Smooth muscle cell (in vitro differentiated cells): ENCODE data around the gene MRPS27. TPM values are rescaled to one million over a fixed set of nuclear protein-coding genes. Genes with fewer than 3 reads are reported as not detected.

Experiments
- DNase-seq: peaks from one replicate; lab custom pipeline; 2025; ENCODE audit not compliant: unreplicated experiment; lab: John Stamatoyannopoulos, UW
- H2AFZ ChIP-seq: fragments of 200-600 bp; sonication (generic); 2 replicates; pipeline ENCODE4 v1.6.0; 2016; ENCODE audit warnings: antibody characterized with exemption, low read depth, mild to moderate bottlenecking
- H3F3A ChIP-seq: fragments of 200-600 bp; sonication (generic); 2 replicates; pipeline ENCODE4 v1.6.0; 2017; ENCODE audit warnings: antibody characterized with exemption, low read depth
- H3K27ac ChIP-seq: fragments of 200-600 bp; sonication (generic); 2 replicates; pipeline ENCODE4 v1.5.1; 2016; ENCODE audit warnings: low read depth, mild to moderate bottlenecking
- H3K27me3 ChIP-seq: fragments of 200-600 bp; sonication (generic); 2 replicates; pipeline ENCODE4 v1.6.1; 2016; ENCODE audit warnings: low read depth, mild to moderate bottlenecking
- H3K36me3 ChIP-seq: fragments of 200-600 bp; sonication (generic); 2 replicates; pipeline ENCODE4 v1.5.1; 2016; ENCODE audit warnings: low read depth
- H3K4me1 ChIP-seq: fragments of 200-600 bp; sonication (generic); 2 replicates; pipeline ENCODE4 v1.5.1; 2016; ENCODE audit warnings: low read depth
- H3K4me2 ChIP-seq: fragments of 200-600 bp; sonication (generic); 2 replicates; pipeline ENCODE4 v1.6.0; 2016; ENCODE audit warnings: mild to moderate bottlenecking
- H3K4me3 ChIP-seq: fragments of 200-600 bp; sonication (generic); 2 replicates; pipeline ENCODE4 v1.5.1; 2016; ENCODE audit warnings: mild to moderate bottlenecking
- H3K79me2 ChIP-seq: fragments of 200-600 bp; sonication (generic); 2 replicates; pipeline ENCODE4 v1.6.0; 2016; ENCODE audit warnings: low read depth, mild to moderate bottlenecking
- H3K9ac ChIP-seq: fragments of 200-600 bp; sonication (generic); 2 replicates; pipeline ENCODE4 v1.6.0; 2016; ENCODE audit warnings: low read depth
- H3K9me3 ChIP-seq: fragments of 200-600 bp; sonication (generic); replicated peaks from 2 replicates; pipeline ENCODE4 v1.5.1; 2016; ENCODE audit warnings: low read depth
- H4K20me1 ChIP-seq: fragments of 200-600 bp; sonication (generic); 2 replicates; pipeline ENCODE4 v1.6.0; 2016; ENCODE audit warnings: low read depth
- WGBS: methylation state at CpG from one replicate; pipeline ENCODE4 v1.1.7; 2016; ENCODE audit warnings: low lambda C conversion rate; 5-methylcytosine and 5-hydroxymethylcytosine counted together
- polyA plus RNA-seq: library from polyadenylated mRNA; unstranded; fragments of >200 nt; fragmentation: Nextera tagmentation; extraction: Ambion mirVana; gene quantifications from 2 replicates; pipeline ENCODE4 v1.2.1, GENCODE V29; 2016
- total RNA-seq: library from RNA; depleted of rRNA; stranded (reverse); fragments of >200 nt; gene quantifications from 2 replicates; pipeline ENCODE4 v1.2.3, GENCODE V29; 2014
- TF ChIP-seq, protein P1 (sequence below): fragments of 200-600 bp; sonication (generic); IDR thresholded peaks from 2 replicates; pipeline ENCODE4 v1.5.1; 2017; ENCODE audit warnings: borderline replicate concordance, mild to moderate bottlenecking, antibody characterized with exemption; ENCODE audit not compliant: insufficient read depth, poor library complexity, severe bottlenecking

MRPS27 gene
- total and polyA plus RNA-seq, 2 experiments from 2014 or later: 36.7 to 38.3 TPM

DNA sequence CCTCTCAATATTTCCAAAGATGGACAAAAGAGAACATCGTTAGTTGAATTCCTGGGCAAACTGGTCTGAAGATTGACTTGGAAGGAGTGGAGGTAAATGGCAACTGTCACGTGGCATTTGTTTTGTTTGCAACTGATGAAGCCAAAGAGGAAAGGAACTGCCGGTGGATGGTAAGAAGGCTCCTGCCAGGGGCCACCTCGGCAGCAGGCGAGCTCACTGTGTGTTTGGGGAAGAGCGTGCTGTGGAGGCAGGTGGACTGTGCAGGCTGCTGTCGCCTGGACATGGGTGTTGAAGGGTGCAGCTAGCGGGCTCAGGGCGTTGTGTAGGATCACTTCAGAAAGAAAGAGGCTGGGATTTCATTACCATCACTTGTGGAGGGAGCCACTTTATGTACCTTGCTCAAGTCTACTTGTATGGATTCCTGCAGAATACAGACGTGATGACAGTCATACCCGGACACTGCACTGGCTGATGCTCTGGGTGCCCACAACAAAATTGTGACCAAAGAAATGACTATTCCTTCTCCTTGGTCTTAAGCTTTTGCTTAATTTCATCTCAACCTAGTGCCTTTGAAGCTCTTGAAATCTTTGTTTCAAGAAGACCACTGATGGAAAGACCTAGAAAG is 140.1 kb downstream of the MRPS27 start:
- Histone ChIP-seq H3K27me3 (no peaks in the 10 kb centered on the region), H3K4me3 (no peak overlapping the region), H4K20me1 (peaks cover 63% of the 10 kb centered on the region), H3F3A (no peaks in the 10 kb centered on the region), H3K4me2 (no peak overlapping the region), H3K27ac (peak overlapping the region; percentile 65), H3K4me1 (peaks cover 45% of the 10 kb centered on the region), H3K36me3 (no peaks in the 10 kb centered on the region), H3K9me3 (no peaks in the 10 kb centered on the region), H3K9ac (no peak overlapping the region), H3K79me2 (peaks cover 70% of the 10 kb centered on the region), H2AFZ (no peak overlapping the region)
- DNase-seq: no peak
- 93% methylated on average over 11 of the region's 11 CpGs for WGBS
- TF ChIP-seq, protein P1, sequence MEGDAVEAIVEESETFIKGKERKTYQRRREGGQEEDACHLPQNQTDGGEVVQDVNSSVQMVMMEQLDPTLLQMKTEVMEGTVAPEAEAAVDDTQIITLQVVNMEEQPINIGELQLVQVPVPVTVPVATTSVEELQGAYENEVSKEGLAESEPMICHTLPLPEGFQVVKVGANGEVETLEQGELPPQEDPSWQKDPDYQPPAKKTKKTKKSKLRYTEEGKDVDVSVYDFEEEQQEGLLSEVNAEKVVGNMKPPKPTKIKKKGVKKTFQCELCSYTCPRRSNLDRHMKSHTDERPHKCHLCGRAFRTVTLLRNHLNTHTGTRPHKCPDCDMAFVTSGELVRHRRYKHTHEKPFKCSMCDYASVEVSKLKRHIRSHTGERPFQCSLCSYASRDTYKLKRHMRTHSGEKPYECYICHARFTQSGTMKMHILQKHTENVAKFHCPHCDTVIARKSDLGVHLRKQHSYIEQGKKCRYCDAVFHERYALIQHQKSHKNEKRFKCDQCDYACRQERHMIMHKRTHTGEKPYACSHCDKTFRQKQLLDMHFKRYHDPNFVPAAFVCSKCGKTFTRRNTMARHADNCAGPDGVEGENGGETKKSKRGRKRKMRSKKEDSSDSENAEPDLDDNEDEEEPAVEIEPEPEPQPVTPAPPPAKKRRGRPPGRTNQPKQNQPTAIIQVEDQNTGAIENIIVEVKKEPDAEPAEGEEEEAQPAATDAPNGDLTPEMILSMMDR: no peak

DNA sequence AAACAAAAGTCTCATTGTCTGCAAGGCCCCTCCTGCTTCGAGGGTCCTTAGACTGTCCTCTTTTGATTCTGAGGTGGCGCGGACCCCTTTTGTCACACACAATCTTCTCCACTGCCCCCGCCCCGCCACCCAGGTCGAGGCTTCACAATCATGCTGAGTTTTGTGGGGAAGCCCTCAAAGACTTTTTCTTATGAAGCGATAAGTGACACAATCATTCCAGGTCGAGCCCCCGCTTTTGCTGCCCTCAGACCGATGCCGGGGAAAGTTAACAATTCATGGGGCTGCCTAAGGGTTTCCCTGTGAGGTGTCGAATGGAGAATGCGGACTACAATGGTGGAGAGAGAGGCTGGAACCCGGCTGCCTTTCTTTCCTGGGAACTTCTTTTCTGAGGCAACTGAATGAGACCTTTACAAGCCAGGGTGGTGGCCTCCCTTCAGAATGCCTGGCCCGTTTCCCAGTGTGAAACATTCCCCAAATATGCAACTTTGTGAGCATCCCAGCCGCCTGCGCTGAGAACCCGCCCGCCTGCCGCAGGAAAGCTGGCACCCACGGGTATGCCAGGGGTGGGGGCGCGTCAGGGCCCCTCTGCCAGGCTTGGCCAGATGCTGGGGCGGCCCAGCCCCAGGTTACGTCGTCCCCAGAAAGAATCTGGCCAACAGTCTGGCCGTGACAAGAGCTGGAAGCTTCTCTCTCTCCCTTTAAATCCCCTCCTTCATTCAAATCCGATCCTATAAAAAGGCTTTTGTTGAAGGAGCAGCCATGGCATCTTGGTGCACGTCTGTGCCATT is 140.8 kb downstream of the MRPS27 start:
- H3K36me3 ChIP-seq: no peaks in the 10 kb centered on the region
- H2AFZ ChIP-seq: no peak overlapping the region
- H4K20me1 ChIP-seq: peaks cover 62% of the 10 kb centered on the region
- H3K27me3 ChIP-seq: no peaks in the 10 kb centered on the region
- no peaks in the 10 kb centered on the region for H3F3A ChIP-seq
- H3K4me3 ChIP-seq: no peak overlapping the region
- peaks cover 45% of the 10 kb centered on the region for H3K4me1 ChIP-seq
- WGBS: 85% methylated on average over 29 of the region's 29 CpGs
- TF ChIP-seq, protein P1: no peak
- H3K79me2 ChIP-seq: peaks cover 75% of the 10 kb centered on the region
- H3K9ac ChIP-seq: no peak overlapping the region
- no peak for DNase-seq
- peak overlapping the region; percentile 65 for H3K27ac ChIP-seq
- peak overlapping the region; percentile 8 for H3K4me2 ChIP-seq
- H3K9me3 ChIP-seq: no peaks in the 10 kb centered on the region

DNA sequence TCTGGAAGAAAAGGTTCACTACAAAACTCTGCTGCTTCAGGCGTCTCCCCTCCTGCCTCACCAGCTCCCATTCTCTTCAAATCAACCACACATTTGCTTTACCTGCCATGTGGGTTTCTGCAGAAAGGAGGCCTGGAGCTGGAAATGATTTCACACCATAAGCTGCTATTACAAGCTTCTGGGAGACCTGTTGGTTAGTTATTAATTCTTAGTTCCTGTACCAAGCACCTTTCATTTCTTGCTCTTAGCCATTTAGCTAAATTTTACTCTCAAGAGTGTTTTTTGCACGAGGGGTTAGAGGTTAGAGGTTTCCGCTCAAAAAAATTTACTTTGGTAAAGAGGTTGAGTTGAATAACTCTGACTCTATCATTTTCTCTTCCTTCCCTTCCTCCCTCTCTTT is 142.5 kb downstream of the MRPS27 start:
- H3K27me3 ChIP-seq: no peaks in the 10 kb centered on the region
- no peaks in the 10 kb centered on the region for H3F3A ChIP-seq
- H3K9ac ChIP-seq: no peak overlapping the region
- no peak for DNase-seq
- TF ChIP-seq, protein P1: no peak
- H3K4me2 ChIP-seq: no peak overlapping the region
- H3K4me1 ChIP-seq: peaks cover 33% of the 10 kb centered on the region
- H3K79me2 ChIP-seq: peaks cover 80% of the 10 kb centered on the region
- WGBS: 95% methylated on average over 3 of the region's 3 CpGs
- H3K9me3 ChIP-seq: no peaks in the 10 kb centered on the region
- no peak overlapping the region for H3K27ac ChIP-seq
- H3K36me3 ChIP-seq: no peaks in the 10 kb centered on the region
- H3K4me3 ChIP-seq: no peak overlapping the region
- peaks cover 68% of the 10 kb centered on the region for H4K20me1 ChIP-seq
- H2AFZ ChIP-seq: no peak overlapping the region
